Aorta (tissue), 5 donors: Measurements from ENCODE around the gene POLA1. TPM values are rescaled to one million over a fixed set of nuclear protein-coding genes. Genes with fewer than 3 reads are reported as not detected.

Experiments
- ATAC-seq: fragments of 200-7000 bp; cut with Tn5 transposase; one replicate; pipeline ENCODE4 v1.9.1; 2022; ENCODE audit warnings: moderate library complexity; ENCODE audit not compliant: low FRiP score
- DNase-seq, 2 donors: peaks; one replicate each; pipeline ENCODE4 v3.0.0-alpha.2; 2020
- H3K27ac ChIP-seq, 2 donors: one replicate each; pipeline ENCODE4 v1.5.1; 2013; ENCODE audit warnings: low read length in 2 of 2, mild to moderate bottlenecking in 2 of 2, moderate library complexity in 2 of 2, control low read depth in 1 of 2, inconsistent platforms in 1 of 2, low read depth in 1 of 2
- H3K27me3 ChIP-seq, 2 donors: one replicate each; pipeline ENCODE4 v1.6.1; 2013; ENCODE audit warnings: control low read depth in 1 of 2, low read length in 1 of 2, mild to moderate bottlenecking in 1 of 2, moderate library complexity in 1 of 2; ENCODE audit not compliant: insufficient read depth in 2 of 2, control insufficient read depth in 1 of 2
- H3K36me3 ChIP-seq, 2 donors: one replicate each; pipeline ENCODE4 v1.6.1; 2013; ENCODE audit warnings: control low read depth in 1 of 2, low read length in 1 of 2, mild to moderate bottlenecking in 1 of 2; ENCODE audit not compliant: insufficient read depth in 2 of 2, control insufficient read depth in 1 of 2
- H3K4me1 ChIP-seq, 2 donors: one replicate each; pipeline ENCODE4 v1.6.1; 2013; ENCODE audit warnings: low read length in 2 of 2, control low read depth in 1 of 2, mild to moderate bottlenecking in 1 of 2, moderate library complexity in 1 of 2; ENCODE audit not compliant: insufficient read depth in 2 of 2, control insufficient read depth in 1 of 2
- H3K4me3 ChIP-seq, 2 donors: one replicate each; pipeline ENCODE4 v1.5.1; 2013; ENCODE audit warnings: low read length in 2 of 2, control low read depth in 1 of 2, mild to moderate bottlenecking in 1 of 2
- H3K9me3 ChIP-seq: one replicate; pipeline ENCODE4 v1.6.1; 2013; ENCODE audit warnings: mild to moderate bottlenecking, low read length; ENCODE audit not compliant: control insufficient read depth
- WGBS, 2 donors: extraction: QIAGEN DNeasy Blood & Tissue Kit; methylation state at CpG; one replicate each; pipeline ENCODE4 v1.1.7; 2013; 5-methylcytosine and 5-hydroxymethylcytosine counted together
- intact Hi-C, 2 donors: fragments of 100-400 bp; cut with DNase I; formaldehyde crosslinking; loops; one replicate each; pipeline versions ENCODE4 v1.14.2 to v1.15.0; 2022
- polyA plus RNA-seq, 2 donors: library from polyadenylated mRNA; stranded (reverse); fragments of 200-250 nt; gene quantifications; one replicate each; pipeline ENCODE4 v1.2.3, GENCODE V29; 2013
- total RNA-seq, 2 donors: library from RNA; stranded (reverse); fragmentation: NEBNext Ultra II Directional; extraction: Animal tissue kit (Norgen Biotek cat#: 25700); gene quantifications; one replicate each; pipeline ENCODE4 v1.2.1, GENCODE V29; 2021
- donor health status: healthy with polysubstance abuse.
- donor health status: Bipolar disorder and iron deficiency.
- donor health status: DM: no; HTN: no; CAD: no.
- donor health status: DM: no; HTN: no; CAD: no.
- donor health status: DM: yes; HTN: yes; CAD: no.

The POLA1 gene
- total and polyA plus RNA-seq, 4 donors, result 1.6 to 15.6 (median 6.7) TPM

- no peak overlapping the region for H3K27ac ChIP-seq
- intact Hi-C loops, result no loop called here
- ATAC-seq, result no peak
- no peaks in the 10 kb centered on the region for H3K27me3 ChIP-seq
- H3K4me3 ChIP-seq, result no peak overlapping the region
- H3K36me3 ChIP-seq, result no peaks in the 10 kb centered on the region
- H3K9me3 ChIP-seq, result no peaks in the 10 kb centered on the region
- no peaks in the 10 kb centered on the region for H3K4me1 ChIP-seq
- no peak for DNase-seq
Measured at GRCh38 chrX:24658421-24658820, 35.3 kb upstream of the POLA1 start.

GRCh38 chrX:24659106-24659505 lies 34.6 kb upstream of the POLA1 start:
- Histone ChIP-seq H3K4me3 (no peak overlapping the region), H3K4me1 (no peaks in the 10 kb centered on the region), H3K27me3 (no peaks in the 10 kb centered on the region), H3K27ac (no peak overlapping the region), H3K36me3 (no peaks in the 10 kb centered on the region), H3K9me3 (no peaks in the 10 kb centered on the region)
- intact Hi-C loops, result no loop called here
- DNase-seq, result no peak
- WGBS, 2 donors, result 59 to 67% methylated on average over 1 of the region's 1 CpG
- ATAC-seq, result no peak

- Histone ChIP-seq H3K27me3 (no peaks in the 10 kb centered on the region), H3K4me3 (no peak overlapping the region), H3K4me1 (no peaks in the 10 kb centered on the region), H3K9me3 (no peaks in the 10 kb centered on the region), H3K27ac (no peak overlapping the region), H3K36me3 (no peaks in the 10 kb centered on the region)
- DNase-seq (no peak), ATAC-seq (no peak)
- 67 to 85% methylated on average over 3 of the region's 3 CpGs for WGBS, 2 donors
- intact Hi-C loops, result no loop called here
Measured at GRCh38 chrX:24659646-24660045, 34.1 kb upstream of the POLA1 start.

GRCh38 chrX:24661292-24661691 lies 32.4 kb upstream of the POLA1 start:
- Histone ChIP-seq H3K27ac (no peak overlapping the region), H3K4me1 (no peaks in the 10 kb centered on the region), H3K27me3 (no peaks in the 10 kb centered on the region), H3K4me3 (no peak overlapping the region), H3K9me3 (no peaks in the 10 kb centered on the region), H3K36me3 (no peaks in the 10 kb centered on the region)
- DNase-seq (no peak), ATAC-seq (no peak)
- intact Hi-C loops, result no loop called here

- Histone ChIP-seq H3K9me3 (no peaks in the 10 kb centered on the region), H3K4me3 (no peak overlapping the region), H3K27me3 (no peaks in the 10 kb centered on the region), H3K4me1 (no peaks in the 10 kb centered on the region), H3K36me3 (no peaks in the 10 kb centered on the region), H3K27ac (no peak overlapping the region)
- ATAC-seq (no peak), DNase-seq (no peak)
- intact Hi-C loops, result no loop called here
- 62 to 86% methylated on average over 4 of the region's 4 CpGs for WGBS, 2 donors
Measured at GRCh38 chrX:24662352-24662751, 31.4 kb upstream of the POLA1 start.

- intact Hi-C loops, result no loop called here
- Histone ChIP-seq H3K36me3 (no peaks in the 10 kb centered on the region), H3K27ac (no peak overlapping the region), H3K27me3 (no peaks in the 10 kb centered on the region), H3K4me1 (no peaks in the 10 kb centered on the region), H3K9me3 (no peaks in the 10 kb centered on the region), H3K4me3 (no peak overlapping the region)
- DNase-seq (no peak), ATAC-seq (no peak)
- 2 to 25% methylated on average over 3 of the region's 3 CpGs for WGBS, 2 donors
Measured at GRCh38 chrX:24668111-24668510, 25.6 kb upstream of the POLA1 start.

- H3K27ac ChIP-seq, result no peak overlapping the region
- intact Hi-C loops, result no loop called here
- no peaks in the 10 kb centered on the region for H3K27me3 ChIP-seq
- 65 to 74% methylated on average over 11 of the region's 11 CpGs for WGBS, 2 donors
- H3K36me3 ChIP-seq, result no peaks in the 10 kb centered on the region
- H3K9me3 ChIP-seq, result no peaks in the 10 kb centered on the region
- DNase-seq, result no peak
- H3K4me1 ChIP-seq, result no peaks in the 10 kb centered on the region
- no peak overlapping the region for H3K4me3 ChIP-seq
- ATAC-seq, result no peak
Measured at GRCh38 chrX:24672701-24673190, 21.0 kb upstream of the POLA1 start.

GRCh38 chrX:24673424-24673823 lies 20.3 kb upstream of the POLA1 start:
- no peak overlapping the region for H3K4me3 ChIP-seq
- H3K9me3 ChIP-seq, result no peaks in the 10 kb centered on the region
- no peak overlapping the region for H3K27ac ChIP-seq
- intact Hi-C loops, result no loop called here
- no peaks in the 10 kb centered on the region for H3K27me3 ChIP-seq
- DNase-seq (no peak), ATAC-seq (no peak)
- 43 to 51% methylated on average over 2 of the region's 2 CpGs for WGBS, 2 donors
- no peaks in the 10 kb centered on the region for H3K36me3 ChIP-seq
- no peaks in the 10 kb centered on the region for H3K4me1 ChIP-seq

GRCh38 chrX:24676403-24677024 lies 17.2 kb upstream of the POLA1 start:
- 29 to 40% methylated on average over 5 of the region's 5 CpGs for WGBS, 2 donors
- intact Hi-C loops, result no loop called here
- H3K4me1 ChIP-seq, result no peaks in the 10 kb centered on the region

More at GRCh38 chrX:24676403-24677024, 17.2 kb upstream of the POLA1 start:
- Histone ChIP-seq H3K36me3 (no peaks in the 10 kb centered on the region), H3K27me3 (no peaks in the 10 kb centered on the region), H3K9me3 (no peaks in the 10 kb centered on the region), H3K27ac (no peak overlapping the region), H3K4me3 (no peak overlapping the region)
- ATAC-seq (no peak), DNase-seq (no peak)
